Panc1 (cell line): Measurements from ENCODE around the gene PET117. TPM values are rescaled to one million over a fixed set of nuclear protein-coding genes. Genes with fewer than 3 reads are reported as not detected.
"Not testable (repeated sequence)": the region's sequence is repeated elsewhere in the genome, so short reads cannot be mapped to it uniquely, and the experiment has no call there.

Experiments used
- ATAC-seq: fragments of 200-7000 bp; cut with Tn5 transposase; 2 replicates; pipeline ENCODE4 v1.9.1; 2020; ENCODE audit warnings: mild to moderate bottlenecking, moderate library complexity
- BruUV-seq: library from RNA; stranded (reverse); fragments of 400-500 nt; replicated peaks from 2 replicates; lab custom pipeline; 2021; lab: Mats Ljungman, UMichigan
- CTCF ChIA-PET: fragments of 300-600 bp; sonication (Branson Sonifier 250); formaldehyde crosslinking; loops from one replicate; lab custom pipeline; 2022; ENCODE audit warnings: antibody characterized with exemption; lab: Charles Lee
- POLR2A ChIA-PET: fragments of 300-600 bp; sonication (Branson Sonifier 250); formaldehyde crosslinking; loops from one replicate; lab custom pipeline; 2022; ENCODE audit warnings: antibody characterized with exemption; lab: Charles Lee
- DNase-seq: peaks from one replicate; pipeline ENCODE4 v3.0.0-alpha.2; 2010; ENCODE audit warnings: low read depth, low spot score
- H3K27ac ChIP-seq: 2 replicates; pipeline ENCODE4 v1.5.1; 2011; ENCODE audit warnings: mild to moderate bottlenecking, low read length, inconsistent platforms
- H3K27me3 ChIP-seq: fragments of 200-500 bp; sonication (Bioruptor generic); 2 replicates; pipeline ENCODE4 v1.6.0; 2014; ENCODE audit warnings: low read length, inconsistent platforms; ENCODE audit not compliant: control insufficient read depth, insufficient read depth
- H3K36me3 ChIP-seq: fragments of 200-500 bp; sonication (Bioruptor generic); 2 replicates; pipeline ENCODE4 v1.5.1; 2014; ENCODE audit warnings: inconsistent platforms, mild to moderate bottlenecking, low read length, moderate library complexity; ENCODE audit not compliant: control insufficient read depth, insufficient read depth
- H3K4me1 ChIP-seq: 2 replicates; pipeline ENCODE4 v1.5.1; 2011; ENCODE audit warnings: inconsistent platforms, mild to moderate bottlenecking, low read length, moderate library complexity; ENCODE audit not compliant: control insufficient read depth, insufficient read depth
- H3K4me3 ChIP-seq, 2 experiments: 2 replicates each; pipeline ENCODE4 v1.5.1; 2011 to 2012; ENCODE audit warnings: low read depth in 2 of 2, low read length in 2 of 2, mild to moderate bottlenecking in 2 of 2, inconsistent platforms in 1 of 2, moderate library complexity in 1 of 2
- H3K9me3 ChIP-seq: fragments of 200-500 bp; sonication (Bioruptor generic); 2 replicates; pipeline ENCODE4 v1.5.1; 2014; ENCODE audit warnings: low read depth, mild to moderate bottlenecking, inconsistent platforms, low read length, moderate library complexity; ENCODE audit not compliant: control insufficient read depth, insufficient read depth
- POLR2AphosphoS5 ChIP-seq: IDR thresholded peaks from 2 replicates; pipeline ENCODE4 v1.6.1; 2012; ENCODE audit warnings: mild to moderate bottlenecking, low read depth, low read length, moderate library complexity
- SIN3A ChIP-seq: IDR thresholded peaks from 2 replicates; pipeline ENCODE4 v1.6.1; 2012; ENCODE audit warnings: low read depth, mild to moderate bottlenecking, low read length, moderate library complexity, borderline replicate concordance; ENCODE audit not compliant: insufficient read depth
- TCF7L2 ChIP-seq: IDR thresholded peaks from 2 replicates; pipeline ENCODE4 v1.6.1; 2011; ENCODE audit warnings: mild to moderate bottlenecking, low read depth, low read length, inconsistent platforms
- in situ Hi-C: cut with HindIII; loops from 2 replicates; pipeline ENCODE4 v1.10.0; 2016; ENCODE audit warnings: low sequenced_read_pairs, low pct_unique_long_range_greater_than_20kb
- intact Hi-C: fragments of 100-400 bp; cut with micrococcal nuclease; formaldehyde crosslinking; loops from one replicate; pipeline ENCODE4 v1.10.0; 2022; ENCODE audit not compliant: unreplicated experiment
- total RNA-seq: library from RNA; stranded (reverse); gene quantifications from one replicate; pipeline ENCODE4 v1.2.1, GENCODE V29; 2021; ENCODE audit not compliant: unreplicated experiment
- TF ChIP-seq, protein P1 (sequence below): fragments of 450-650 bp; IDR thresholded peaks from 2 replicates; pipeline ENCODE4 v1.5.1; 2017; ENCODE audit warnings: mild to moderate bottlenecking
- TF ChIP-seq, protein P2 (sequence below), 2 experiments: IDR thresholded peaks; 2 replicates each; pipeline ENCODE4 v1.6.1; 2011 to 2012; ENCODE audit warnings: low read depth in 2 of 2, control low read depth in 1 of 2, low read length in 1 of 2, mild to moderate bottlenecking in 1 of 2, moderate library complexity in 1 of 2; ENCODE audit not compliant: insufficient read depth in 1 of 2

Gene PET117
- total RNA-seq, 1 experiment from 2014 or later: 14.6 TPM

DNA sequence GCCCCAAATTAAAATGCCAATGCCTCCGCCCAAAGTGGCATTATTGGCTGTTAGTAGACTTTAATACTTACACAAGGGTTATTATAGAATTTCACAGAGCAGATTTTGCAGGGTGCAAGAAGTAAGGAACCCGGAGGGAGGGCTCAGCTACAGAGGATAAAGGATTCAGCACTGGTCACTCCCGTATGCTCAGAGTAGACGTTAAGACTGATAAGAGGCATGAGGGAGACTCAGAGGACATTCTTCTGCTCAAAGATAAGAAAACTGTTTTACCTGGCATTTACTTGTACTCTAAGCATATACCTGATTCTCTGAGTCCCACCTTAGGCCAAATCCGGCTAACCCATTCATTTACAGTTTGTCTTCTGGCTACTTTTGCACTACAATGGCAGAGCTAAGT is 43.5 kb upstream of the PET117 start:
- H3K4me3 ChIP-seq: no peak overlapping the region
- peaks cover 2% of the 10 kb centered on the region; the same call in 1 of the 2 replicates for H3K27me3 ChIP-seq
- no peaks in the 10 kb centered on the region for H3K36me3 ChIP-seq
- no peak for ATAC-seq
- H3K27ac ChIP-seq: no peak overlapping the region
- CTCF ChIA-PET: no interaction called here
- no peak for DNase-seq
- in situ Hi-C loops: no loop called here
- intact Hi-C loops: no loop called here
- H3K4me1 ChIP-seq: no peaks in the 10 kb centered on the region
- BruUV-seq: no TSS peak
- H3K9me3 ChIP-seq: no peaks in the 10 kb centered on the region
- TF ChIP-seq POLR2AphosphoS5: no peak
- TF ChIP-seq SIN3A: no peak
- no peak for TF ChIP-seq TCF7L2
- TF ChIP-seq, protein P1, sequence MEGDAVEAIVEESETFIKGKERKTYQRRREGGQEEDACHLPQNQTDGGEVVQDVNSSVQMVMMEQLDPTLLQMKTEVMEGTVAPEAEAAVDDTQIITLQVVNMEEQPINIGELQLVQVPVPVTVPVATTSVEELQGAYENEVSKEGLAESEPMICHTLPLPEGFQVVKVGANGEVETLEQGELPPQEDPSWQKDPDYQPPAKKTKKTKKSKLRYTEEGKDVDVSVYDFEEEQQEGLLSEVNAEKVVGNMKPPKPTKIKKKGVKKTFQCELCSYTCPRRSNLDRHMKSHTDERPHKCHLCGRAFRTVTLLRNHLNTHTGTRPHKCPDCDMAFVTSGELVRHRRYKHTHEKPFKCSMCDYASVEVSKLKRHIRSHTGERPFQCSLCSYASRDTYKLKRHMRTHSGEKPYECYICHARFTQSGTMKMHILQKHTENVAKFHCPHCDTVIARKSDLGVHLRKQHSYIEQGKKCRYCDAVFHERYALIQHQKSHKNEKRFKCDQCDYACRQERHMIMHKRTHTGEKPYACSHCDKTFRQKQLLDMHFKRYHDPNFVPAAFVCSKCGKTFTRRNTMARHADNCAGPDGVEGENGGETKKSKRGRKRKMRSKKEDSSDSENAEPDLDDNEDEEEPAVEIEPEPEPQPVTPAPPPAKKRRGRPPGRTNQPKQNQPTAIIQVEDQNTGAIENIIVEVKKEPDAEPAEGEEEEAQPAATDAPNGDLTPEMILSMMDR: no peak
- TF ChIP-seq, protein P2, sequence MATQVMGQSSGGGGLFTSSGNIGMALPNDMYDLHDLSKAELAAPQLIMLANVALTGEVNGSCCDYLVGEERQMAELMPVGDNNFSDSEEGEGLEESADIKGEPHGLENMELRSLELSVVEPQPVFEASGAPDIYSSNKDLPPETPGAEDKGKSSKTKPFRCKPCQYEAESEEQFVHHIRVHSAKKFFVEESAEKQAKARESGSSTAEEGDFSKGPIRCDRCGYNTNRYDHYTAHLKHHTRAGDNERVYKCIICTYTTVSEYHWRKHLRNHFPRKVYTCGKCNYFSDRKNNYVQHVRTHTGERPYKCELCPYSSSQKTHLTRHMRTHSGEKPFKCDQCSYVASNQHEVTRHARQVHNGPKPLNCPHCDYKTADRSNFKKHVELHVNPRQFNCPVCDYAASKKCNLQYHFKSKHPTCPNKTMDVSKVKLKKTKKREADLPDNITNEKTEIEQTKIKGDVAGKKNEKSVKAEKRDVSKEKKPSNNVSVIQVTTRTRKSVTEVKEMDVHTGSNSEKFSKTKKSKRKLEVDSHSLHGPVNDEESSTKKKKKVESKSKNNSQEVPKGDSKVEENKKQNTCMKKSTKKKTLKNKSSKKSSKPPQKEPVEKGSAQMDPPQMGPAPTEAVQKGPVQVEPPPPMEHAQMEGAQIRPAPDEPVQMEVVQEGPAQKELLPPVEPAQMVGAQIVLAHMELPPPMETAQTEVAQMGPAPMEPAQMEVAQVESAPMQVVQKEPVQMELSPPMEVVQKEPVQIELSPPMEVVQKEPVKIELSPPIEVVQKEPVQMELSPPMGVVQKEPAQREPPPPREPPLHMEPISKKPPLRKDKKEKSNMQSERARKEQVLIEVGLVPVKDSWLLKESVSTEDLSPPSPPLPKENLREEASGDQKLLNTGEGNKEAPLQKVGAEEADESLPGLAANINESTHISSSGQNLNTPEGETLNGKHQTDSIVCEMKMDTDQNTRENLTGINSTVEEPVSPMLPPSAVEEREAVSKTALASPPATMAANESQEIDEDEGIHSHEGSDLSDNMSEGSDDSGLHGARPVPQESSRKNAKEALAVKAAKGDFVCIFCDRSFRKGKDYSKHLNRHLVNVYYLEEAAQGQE (IDR thresholded peaks at IDR 0.05; ENCODE audit: insufficient read depth in 1 of 2, low read depth in 2 of 2, low read length in 1 of 2): no peak
- POLR2A ChIA-PET: no interaction called here

DNA sequence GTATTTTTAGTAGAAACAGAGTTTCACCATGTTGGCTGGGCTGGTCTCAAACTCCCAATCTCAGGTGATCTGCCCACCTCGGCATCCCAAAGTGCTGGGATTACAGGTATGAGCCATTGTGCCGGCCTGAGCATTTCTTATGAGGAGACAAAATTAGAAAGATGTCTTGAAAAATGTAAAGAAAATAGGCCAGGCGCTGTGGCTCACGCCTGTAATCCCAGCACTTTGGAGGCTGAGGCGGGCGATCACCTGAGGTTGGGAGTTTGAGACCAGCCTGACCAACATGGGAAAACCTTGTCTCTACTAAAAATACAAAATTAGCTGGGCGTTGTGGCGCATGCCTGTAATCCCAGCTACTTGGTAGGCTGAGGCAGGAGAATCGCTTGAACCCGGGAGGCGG is 37.1 kb upstream of the PET117 start:
- BruUV-seq, H3K4me3 ChIP-seq, in situ Hi-C loops, H3K9me3 ChIP-seq, CTCF ChIA-PET, ATAC-seq, intact Hi-C loops, H3K27me3 ChIP-seq, POLR2A ChIA-PET, DNase-seq, H3K36me3 ChIP-seq, H3K4me1 ChIP-seq, H3K27ac ChIP-seq: not testable (repeated sequence)

DNA sequence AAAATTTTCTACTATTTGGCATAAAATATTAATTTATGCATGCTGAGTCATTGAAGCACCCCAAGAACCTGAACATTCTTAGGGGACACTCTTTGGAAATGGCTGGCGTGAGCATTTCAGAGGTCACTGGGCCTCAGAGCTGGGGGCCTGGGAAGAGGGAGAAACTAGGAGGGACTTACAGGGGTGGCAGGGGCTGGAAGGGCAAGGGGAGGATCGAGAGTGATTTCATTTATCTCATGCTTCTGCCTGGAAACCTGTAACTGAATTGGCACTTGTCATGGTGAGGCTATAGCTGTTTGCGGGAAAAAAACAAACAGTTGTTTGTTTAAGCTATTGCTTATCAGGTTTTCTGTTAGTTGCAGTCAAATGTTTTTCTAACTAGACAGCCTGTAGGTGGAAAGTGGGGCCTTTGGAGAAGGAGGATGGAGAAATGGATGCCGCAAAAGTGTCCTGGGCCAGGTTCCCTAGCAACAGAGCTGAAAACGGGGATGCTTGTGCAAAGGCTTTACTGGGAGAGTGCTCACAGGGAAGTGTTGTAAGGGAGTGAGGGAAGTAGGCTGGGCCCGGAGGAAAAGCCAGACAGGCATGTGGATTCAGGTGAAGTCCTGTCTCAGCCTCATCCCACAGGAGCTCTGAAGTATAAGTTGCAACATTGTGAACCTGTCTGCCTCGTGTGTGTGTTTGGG is 36.4 kb upstream of the PET117 start:
- DNase-seq (no peak), ATAC-seq (0 out of 2 replicates have a peak, but pooled peaks have one; percentile 38)
- Histone ChIP-seq H3K36me3 (no peaks in the 10 kb centered on the region), H3K4me3 (no peak overlapping the region), H3K27ac (no peak overlapping the region), H3K4me1 (no peaks in the 10 kb centered on the region), H3K9me3 (no peaks in the 10 kb centered on the region), H3K27me3 (peaks cover 2% of the 10 kb centered on the region; the same call in 1 of the 2 replicates)
- CTCF ChIA-PET: no interaction called here
- intact Hi-C loops: no loop called here
- in situ Hi-C loops: no loop called here
- TF ChIP-seq SIN3A: no peak
- no peak for TF ChIP-seq TCF7L2
- TF ChIP-seq, protein P2 (IDR thresholded peaks at IDR 0.05; ENCODE audit: insufficient read depth in 1 of 2, low read depth in 2 of 2, low read length in 1 of 2): no peak
- no peak for TF ChIP-seq POLR2AphosphoS5
- TF ChIP-seq, protein P1: no peak
- BruUV-seq: no TSS peak
- POLR2A ChIA-PET: no interaction called here
